Measurements from ENCODE around the gene CENPF.
"Not testable (repeated sequence)": the region's sequence is repeated elsewhere in the genome, so short reads cannot be mapped to it uniquely, and the experiment has no call there.

The CENPF gene

GRCh38 chr1:214583113-214583512 lies 19.9 kb upstream of the CENPF start:
- DNase-seq (ENCODE audit: low read depth in 2 of 2), result no peak

- DNase-seq (ENCODE audit: low read depth in 2 of 2), result no peak
Observed at GRCh38 chr1:214583824-214584554, 19.0 kb upstream of the CENPF start.

GRCh38 chr1:214584805-214585766 lies 17.9 kb upstream of the CENPF start:
- DNase-seq (ENCODE audit: low read depth in 2 of 2), result no peak

GRCh38 chr1:214586621-214587020 lies 16.4 kb upstream of the CENPF start:
- DNase-seq (ENCODE audit: low read depth in 2 of 2), result no peak

- no peak for DNase-seq (ENCODE audit: low read depth in 2 of 2)
Observed at GRCh38 chr1:214587165-214587564, 15.8 kb upstream of the CENPF start.

- no peak for DNase-seq (ENCODE audit: low read depth in 2 of 2)
Observed at GRCh38 chr1:214588963-214589597, 13.9 kb upstream of the CENPF start.

- DNase-seq (ENCODE audit: low read depth in 2 of 2), result no peak
Observed at GRCh38 chr1:214590696-214591095, 12.3 kb upstream of the CENPF start.

- DNase-seq (ENCODE audit: low read depth in 2 of 2), result not testable (repeated sequence)
Observed at GRCh38 chr1:214591918-214592317, 11.1 kb upstream of the CENPF start.

- no peak for DNase-seq (ENCODE audit: low read depth in 2 of 2)
Observed at GRCh38 chr1:214593158-214593557, 9.8 kb upstream of the CENPF start.

GRCh38 chr1:214603819-214604252 lies 841 bp downstream of the CENPF start:
- no peak for DNase-seq (ENCODE audit: low read depth in 2 of 2)

- no peak for DNase-seq (ENCODE audit: low read depth in 2 of 2)
Observed at GRCh38 chr1:214604523-214604922, 1.5 kb downstream of the CENPF start.

GRCh38 chr1:214605484-214605883 lies 2.5 kb downstream of the CENPF start:
- DNase-seq (ENCODE audit: low read depth in 2 of 2), result not testable (repeated sequence)

- not testable (repeated sequence) for DNase-seq (ENCODE audit: low read depth in 2 of 2)
Observed at GRCh38 chr1:214605933-214606925, 3.2 kb downstream of the CENPF start.

GRCh38 chr1:214607492-214608215 lies 4.7 kb downstream of the CENPF start:
- DNase-seq (ENCODE audit: low read depth in 2 of 2), result not testable (repeated sequence)

- not testable (repeated sequence) for DNase-seq (ENCODE audit: low read depth in 2 of 2)
Observed at GRCh38 chr1:214608216-214608783, 5.3 kb downstream of the CENPF start.

- DNase-seq (ENCODE audit: low read depth in 2 of 2), result not testable (repeated sequence)
Observed at GRCh38 chr1:214608817-214609216, 5.8 kb downstream of the CENPF start.

- no peak for DNase-seq (ENCODE audit: low read depth in 2 of 2)
Observed at GRCh38 chr1:214609692-214610091, 6.7 kb downstream of the CENPF start.

- not testable (repeated sequence) for DNase-seq (ENCODE audit: low read depth in 2 of 2)
Observed at GRCh38 chr1:214610136-214610535, 7.1 kb downstream of the CENPF start.

- DNase-seq (ENCODE audit: low read depth in 2 of 2), result no peak
Observed at GRCh38 chr1:214615109-214615508, 12.1 kb downstream of the CENPF start.

- no peak for DNase-seq (ENCODE audit: low read depth in 2 of 2)
Observed at GRCh38 chr1:214615871-214616270, 12.9 kb downstream of the CENPF start.
